Measurements from ENCODE around the gene KCNH2. TPM values are rescaled to one million over a fixed set of nuclear protein-coding genes. Genes with fewer than 3 reads are reported as not detected.

KCNH2 gene
- polyA plus RNA-seq, 3 donors = not detected

DNA sequence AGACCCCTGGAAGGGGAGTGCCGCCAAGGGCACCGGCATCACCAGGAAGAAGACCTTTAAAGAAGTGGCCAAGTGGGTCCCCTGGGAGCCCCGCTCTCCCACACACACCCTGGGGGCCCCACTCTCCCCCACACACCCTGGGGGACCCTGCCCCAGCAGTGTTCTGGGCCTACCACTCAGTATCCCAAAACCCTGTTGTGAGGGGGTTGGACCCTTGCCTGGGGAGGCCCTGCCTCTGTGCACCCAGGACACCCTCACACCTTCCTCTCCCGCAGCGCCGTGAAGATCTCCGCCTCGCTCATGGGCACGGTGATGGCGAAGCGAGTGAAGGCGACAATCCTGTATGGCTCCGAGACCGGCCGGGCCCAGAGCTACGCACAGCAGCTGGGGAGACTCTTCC, 23.4 kb upstream of the KCNH2 start:
- Mint-ChIP-seq H3K36me3 (no peaks in the 10 kb centered on the region), H3K27me3 (ENCODE audit: low read depth in 3 of 3) (peaks cover 18 to 43% (median 28%) of the 10 kb centered on the region in 3 donors), H3K27ac (no peak overlapping the region), H3K4me1 (peaks cover 15% of the 10 kb centered on the region), H3K4me3 (no peak overlapping the region), H3K9me3 (peaks cover 0 to 2% (median 0%) of the 10 kb centered on the region in 7 donors)
- no peaks in the 10 kb centered on the region for H3K36me3 ChIP-seq (replicated peaks in 1 of 2; ENCODE audit: control insufficient read depth in 1 of 2, insufficient read depth in 2 of 2, low read length in 2 of 2)
- H3K4me2 ChIP-seq (replicated peaks; ENCODE audit: extremely low read depth, low read length, poor library complexity, severe bottlenecking) = no peak overlapping the region
- H4K20me1 ChIP-seq (ENCODE audit: insufficient read depth, low read length) = no peaks in the 10 kb centered on the region
- no peak overlapping the region for H3K9ac ChIP-seq (ENCODE audit: insufficient read depth, low read length, poor library complexity, severe bottlenecking)
- H3K9me3 ChIP-seq (replicated peaks in 1 of 2; ENCODE audit: control insufficient read depth in 1 of 2, insufficient read depth in 1 of 2, low read length in 2 of 2) = no peaks in the 10 kb centered on the region
- H2AFZ ChIP-seq (ENCODE audit: insufficient read depth, low read depth, low read length, poor library complexity, severe bottlenecking) = no peak overlapping the region
- H3K27me3 ChIP-seq (ENCODE audit: control insufficient read depth in 2 of 2, insufficient read depth in 2 of 2, low read length in 2 of 2) = peaks cover 0 to 9% of the 10 kb centered on the region in 2 donors
- 94% methylated on average over 13 of the region's 16 CpGs for whole genome bisulfite sequencing (ENCODE audit: insufficient coverage)
- DNase-seq = no peak
- H3K79me2 ChIP-seq (ENCODE audit: insufficient read depth, low read length) = no peaks in the 10 kb centered on the region
- H3K4me3 ChIP-seq (replicated peaks in 1 of 3; ENCODE audit: low read depth in 2 of 3, low read length in 3 of 3) = no peak overlapping the region
- no peak overlapping the region for H3K27ac ChIP-seq (ENCODE audit: low read depth in 1 of 2, low read length in 2 of 2)
- peaks cover 5 to 8% of the 10 kb centered on the region in 2 donors for H3K4me1 ChIP-seq (ENCODE audit: control insufficient read depth in 1 of 2, insufficient read depth in 2 of 2, low read length in 2 of 2)
- TF ChIP-seq, protein P1, sequence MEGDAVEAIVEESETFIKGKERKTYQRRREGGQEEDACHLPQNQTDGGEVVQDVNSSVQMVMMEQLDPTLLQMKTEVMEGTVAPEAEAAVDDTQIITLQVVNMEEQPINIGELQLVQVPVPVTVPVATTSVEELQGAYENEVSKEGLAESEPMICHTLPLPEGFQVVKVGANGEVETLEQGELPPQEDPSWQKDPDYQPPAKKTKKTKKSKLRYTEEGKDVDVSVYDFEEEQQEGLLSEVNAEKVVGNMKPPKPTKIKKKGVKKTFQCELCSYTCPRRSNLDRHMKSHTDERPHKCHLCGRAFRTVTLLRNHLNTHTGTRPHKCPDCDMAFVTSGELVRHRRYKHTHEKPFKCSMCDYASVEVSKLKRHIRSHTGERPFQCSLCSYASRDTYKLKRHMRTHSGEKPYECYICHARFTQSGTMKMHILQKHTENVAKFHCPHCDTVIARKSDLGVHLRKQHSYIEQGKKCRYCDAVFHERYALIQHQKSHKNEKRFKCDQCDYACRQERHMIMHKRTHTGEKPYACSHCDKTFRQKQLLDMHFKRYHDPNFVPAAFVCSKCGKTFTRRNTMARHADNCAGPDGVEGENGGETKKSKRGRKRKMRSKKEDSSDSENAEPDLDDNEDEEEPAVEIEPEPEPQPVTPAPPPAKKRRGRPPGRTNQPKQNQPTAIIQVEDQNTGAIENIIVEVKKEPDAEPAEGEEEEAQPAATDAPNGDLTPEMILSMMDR (IDR thresholded peaks at IDR 0.05) = no peak
- intact Hi-C loops (cut with micrococcal nuclease) = no loop called here

DNA sequence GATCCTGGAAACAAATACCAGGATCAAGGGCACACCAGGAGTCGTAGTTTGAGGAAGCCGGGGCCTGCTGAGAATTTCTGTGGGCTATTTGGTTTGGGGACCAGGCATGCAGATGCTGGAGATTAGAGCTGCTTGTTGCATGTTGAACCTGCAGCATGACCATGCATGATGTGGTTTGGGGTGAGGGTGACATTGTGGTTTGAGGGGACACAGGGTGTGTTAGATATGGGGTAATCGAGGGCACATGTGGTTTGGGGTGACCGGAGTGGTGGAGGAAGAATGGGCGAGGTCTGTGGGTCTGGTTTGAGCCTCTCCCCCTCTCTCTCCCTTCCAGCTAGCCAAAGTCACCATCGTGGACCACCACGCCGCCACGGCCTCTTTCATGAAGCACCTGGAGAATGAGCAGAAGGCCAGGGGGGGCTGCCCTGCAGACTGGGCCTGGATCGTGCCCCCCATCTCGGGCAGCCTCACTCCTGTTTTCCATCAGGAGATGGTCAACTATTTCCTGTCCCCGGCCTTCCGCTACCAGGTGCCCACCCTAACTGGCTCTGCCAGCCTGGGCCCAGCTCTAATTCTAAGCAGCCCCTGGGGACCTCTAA, 22.9 kb upstream of the KCNH2 start:
- H3K36me3 Mint-ChIP-seq = no peaks in the 10 kb centered on the region
- peaks cover 0 to 10% of the 10 kb centered on the region in 2 donors for H3K27me3 ChIP-seq (ENCODE audit: control insufficient read depth in 2 of 2, insufficient read depth in 2 of 2, low read length in 2 of 2)
- no peak overlapping the region for H3K27ac Mint-ChIP-seq
- H3K9me3 Mint-ChIP-seq = peaks cover 0 to 2% (median 0%) of the 10 kb centered on the region in 7 donors
- no peak overlapping the region for H3K4me3 ChIP-seq (replicated peaks in 1 of 3; ENCODE audit: low read depth in 2 of 3, low read length in 3 of 3)
- TF ChIP-seq, protein P1 (IDR thresholded peaks at IDR 0.05) = no peak
- no peaks in the 10 kb centered on the region for H3K36me3 ChIP-seq (replicated peaks in 1 of 2; ENCODE audit: control insufficient read depth in 1 of 2, insufficient read depth in 2 of 2, low read length in 2 of 2)
- intact Hi-C loops (cut with micrococcal nuclease) = no loop called here
- WGBS (ENCODE audit: insufficient coverage) = 69% methylated on average over 9 of the region's 13 CpGs
- H3K4me3 Mint-ChIP-seq = no peak overlapping the region
- peaks cover 9 to 13% of the 10 kb centered on the region in 2 donors for H3K4me1 ChIP-seq (ENCODE audit: control insufficient read depth in 1 of 2, insufficient read depth in 2 of 2, low read length in 2 of 2)
- H3K9me3 ChIP-seq (replicated peaks in 1 of 2; ENCODE audit: control insufficient read depth in 1 of 2, insufficient read depth in 1 of 2, low read length in 2 of 2) = no peaks in the 10 kb centered on the region
- no peaks in the 10 kb centered on the region for H4K20me1 ChIP-seq (ENCODE audit: insufficient read depth, low read length)
- H3K27ac ChIP-seq (ENCODE audit: low read depth in 1 of 2, low read length in 2 of 2) = no peak overlapping the region
- H3K27me3 Mint-ChIP-seq (ENCODE audit: low read depth in 3 of 3) = peaks cover 20 to 47% (median 28%) of the 10 kb centered on the region in 3 donors
- no peak overlapping the region for H2AFZ ChIP-seq (ENCODE audit: insufficient read depth, low read depth, low read length, poor library complexity, severe bottlenecking)
- H3K4me1 Mint-ChIP-seq = peaks cover 17% of the 10 kb centered on the region
- H3K9ac ChIP-seq (ENCODE audit: insufficient read depth, low read length, poor library complexity, severe bottlenecking) = no peak overlapping the region
- DNase-seq = no peak
- no peak overlapping the region for H3K4me2 ChIP-seq (replicated peaks; ENCODE audit: extremely low read depth, low read length, poor library complexity, severe bottlenecking)
- H3K79me2 ChIP-seq (ENCODE audit: insufficient read depth, low read length) = no peaks in the 10 kb centered on the region
